Left colon (tissue), 2 donors: ENCODE results near the gene DIPK1C. TPM values are rescaled to one million over a fixed set of nuclear protein-coding genes. Genes with fewer than 3 reads are reported as not detected.
A peak's percentile ranks its signal among the peaks of the same experiment; 100 is the strongest.
"Not testable (repeated sequence)": the region's sequence is repeated elsewhere in the genome, so short reads cannot be mapped to it uniquely, and the experiment has no call there.

Source experiments
- ATAC-seq: fragments of 200-7000 bp; cut with Tn5 transposase; one replicate; pipeline ENCODE4 v1.9.1; 2020; ENCODE audit warnings: mild to moderate bottlenecking, moderate library complexity
- DNase-seq, 2 donors: peaks; one replicate each; pipeline ENCODE4 v3.0.0-alpha.2; 2020
- intact Hi-C, 2 donors: fragments of 100-400 bp; cut with DNase I in 1 of 2; cut with micrococcal nuclease in 1 of 2; formaldehyde crosslinking; loops; one replicate each; pipeline versions ENCODE4 v1.11.2 to v1.14.0; 2022; cut with DNase I, micrococcal nuclease
- long read RNA-seq: library from polyadenylated mRNA; unstranded; transcript quantifications from one replicate; pipeline ENCODE4 v2.0.0, GENCODE V29; 2021
- total RNA-seq, 2 donors: library from RNA; stranded (reverse); fragmentation: NEBNext Ultra II Directional; extraction: Animal tissue kit (Norgen Biotek cat#: 25700); gene quantifications; one replicate each; pipeline ENCODE4 v1.2.1, GENCODE V29; 2021
- donor health status: DM: no; HTN: no; CAD: no.
- donor health status: DM: yes; HTN: yes; CAD: no.

DIPK1C gene
- total RNA-seq: under 1 TPM; 0.06 to 0.14 TPM
- long read RNA-seq: 0 reads

GRCh38 chr18:74457043-74457724 lies at the start of gene DIPK1C:
Gene DIPK1C, minus strand, starts transcription at chr18:74457308. Its CDS starts 49 bp downstream, at chr18:74457259.
- DNase-seq (peak in 1 of 2 donors; percentile 16), ATAC-seq (peak; percentile 25)
- intact Hi-C loops: no loop called here

- ATAC-seq: peak; percentile 44
- intact Hi-C loops: no loop called here
- peak in 1 of 2 donors; percentile 24 for DNase-seq
These were observed 49.5 kb upstream of the DIPK1C start for GRCh38 chr18:74506448-74507084.

GRCh38 chr18:74505776-74506175 lies 48.7 kb upstream of the DIPK1C start:
- peak in 1 of 2 donors; percentile 12 for DNase-seq
- intact Hi-C loops: no loop called here
- ATAC-seq: no peak

- DNase-seq (peak in 1 of 2 donors; percentile 3), ATAC-seq (no peak)
- intact Hi-C loops: no loop called here
These were observed 46.0 kb upstream of the DIPK1C start for GRCh38 chr18:74503137-74503536.

- DNase-seq (peak in 1 of 2 donors; percentile 26), ATAC-seq (no peak)
- intact Hi-C loops: no loop called here
These were observed 44.3 kb upstream of the DIPK1C start for GRCh38 chr18:74501386-74501785.

GRCh38 chr18:74500774-74501173 lies 43.7 kb upstream of the DIPK1C start:
- ATAC-seq, intact Hi-C loops: not testable (repeated sequence)
- peak in 1 of 2 donors; percentile 15 for DNase-seq

GRCh38 chr18:74500372-74500771 lies 43.3 kb upstream of the DIPK1C start:
- DNase-seq: no peak
- intact Hi-C loops: no loop called here
- no peak for ATAC-seq

- intact Hi-C loops: no loop called here
- DNase-seq: peak; percentile 89 to 92
- peak; percentile 54 for ATAC-seq
These were observed 42.5 kb upstream of the DIPK1C start for GRCh38 chr18:74499633-74500032.

- DNase-seq (peak; percentile 61 to 67), ATAC-seq (no peak)
- intact Hi-C loops: no loop called here
These were observed 41.9 kb upstream of the DIPK1C start for GRCh38 chr18:74498712-74499627.

- DNase-seq: peak in 1 of 2 donors; percentile 12
- no peak for ATAC-seq
- intact Hi-C loops: no loop called here
These were observed 40.7 kb upstream of the DIPK1C start for GRCh38 chr18:74497778-74498177.

- DNase-seq: peak in 1 of 2 donors; percentile 24
- intact Hi-C loops: no loop called here
- ATAC-seq: no peak
These were observed 40.2 kb upstream of the DIPK1C start for GRCh38 chr18:74497324-74497676.

GRCh38 chr18:74496508-74497323 lies 39.6 kb upstream of the DIPK1C start:
- intact Hi-C loops: no loop called here
- ATAC-seq (peak; percentile 55), DNase-seq (peak; percentile 68 to 77)

GRCh38 chr18:74495581-74496507 lies 38.7 kb upstream of the DIPK1C start, which contains the start of gene CNDP2:
Gene CNDP2, plus strand, starts transcription at chr18:74496363. Its CDS starts 3,611 bp downstream, at chr18:74499974.
- intact Hi-C loops: no loop called here
- DNase-seq (peak; percentile 100), ATAC-seq (peak; percentile 88)

- intact Hi-C loops: loop anchor here in 1 of 2 donors (5.0 kb wide), 1 partner anchor 142 kb away; no protein-coding TSS in a partner anchor
- DNase-seq: no peak
- no peak for ATAC-seq
These were observed 37.4 kb upstream of the DIPK1C start for GRCh38 chr18:74494514-74494913.

- ATAC-seq (peak; percentile 20), DNase-seq (peak; percentile 49 to 50)
- intact Hi-C loops: loop anchor here in 1 of 2 donors (5.0 kb wide), 1 partner anchor 141 kb away; no protein-coding TSS in a partner anchor
These were observed 36.6 kb upstream of the DIPK1C start for GRCh38 chr18:74493689-74494088.

- intact Hi-C loops: loop anchor here in 1 of 2 donors (5.0 kb wide), 1 partner anchor 140 kb away; no protein-coding TSS in a partner anchor
- ATAC-seq: no peak
- DNase-seq: no peak
These were observed 35.2 kb upstream of the DIPK1C start for GRCh38 chr18:74492259-74492658.

GRCh38 chr18:74489676-74490075 lies 32.6 kb upstream of the DIPK1C start:
- ATAC-seq (no peak), DNase-seq (peak in 1 of 2 donors; percentile 4)
- intact Hi-C loops: loop anchor here in 1 of 2 donors (5.0 kb wide), 1 partner anchor 137 kb away; no protein-coding TSS in a partner anchor
